HG02885 (cell line): ENCODE results near the gene SLC16A13.

ENCODE experiments used
- ATAC-seq: cut with Tn5 transposase; IDR thresholded peaks from one replicate; pipeline ENCODE4 v1.9.1; 2021; ENCODE audit warnings: mild to moderate bottlenecking; ENCODE audit not compliant: unreplicated experiment, poor library complexity

SLC16A13 gene

DNA sequence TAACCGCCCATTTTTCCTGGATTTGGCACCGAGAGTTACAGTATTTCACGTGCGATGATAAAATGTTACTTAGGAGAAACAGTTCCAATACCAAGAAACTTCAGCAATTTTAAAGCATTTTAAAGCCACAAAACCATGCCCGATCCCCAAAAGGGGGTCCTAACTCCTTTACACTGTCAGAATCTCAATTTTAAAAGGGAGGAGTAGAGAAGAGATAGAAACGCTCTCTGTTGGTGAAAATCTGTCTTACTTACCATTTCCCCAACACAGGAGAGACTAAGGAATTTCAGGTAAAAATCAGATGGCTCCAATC is 23.9 kb upstream of the SLC16A13 start:
- ATAC-seq = no peak

DNA sequence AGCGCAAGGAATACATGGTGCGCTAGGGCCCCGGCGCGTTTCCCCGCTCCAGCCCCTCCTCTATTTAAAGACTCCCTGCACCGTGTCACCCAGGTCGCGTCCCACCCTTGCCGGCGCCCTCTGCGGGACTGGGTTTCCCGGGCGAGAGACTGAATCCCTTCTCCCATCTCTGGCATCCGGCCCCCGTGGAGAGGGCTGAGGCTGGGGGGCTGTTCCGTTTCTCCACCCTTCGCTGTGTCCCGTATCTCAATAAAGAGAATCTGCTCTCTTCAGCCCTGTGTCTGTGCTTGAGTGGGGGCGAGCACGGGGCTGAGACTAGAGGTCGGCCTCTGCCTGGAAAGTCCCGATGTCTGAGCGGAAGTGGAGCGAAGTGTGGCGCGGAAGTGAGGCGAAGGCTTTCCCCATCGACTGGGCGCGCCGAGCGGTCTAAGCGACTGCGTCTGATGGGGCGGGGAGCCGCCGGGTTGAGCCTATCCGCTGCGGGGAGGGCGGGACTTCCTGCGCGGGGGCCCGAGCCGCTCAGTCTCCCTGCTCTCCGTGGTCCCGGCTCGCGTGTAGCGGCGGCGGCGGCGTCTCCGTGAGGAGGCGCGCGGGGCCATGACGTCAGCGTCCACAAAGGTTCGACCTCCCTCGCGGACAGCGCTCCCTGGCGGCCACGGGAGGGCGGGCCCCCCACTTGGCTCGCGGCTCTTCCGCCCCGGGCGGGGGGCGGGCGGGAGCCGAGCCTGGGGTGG is 21.4 kb upstream of the SLC16A13 start:
- peak; percentile 83 for ATAC-seq

DNA sequence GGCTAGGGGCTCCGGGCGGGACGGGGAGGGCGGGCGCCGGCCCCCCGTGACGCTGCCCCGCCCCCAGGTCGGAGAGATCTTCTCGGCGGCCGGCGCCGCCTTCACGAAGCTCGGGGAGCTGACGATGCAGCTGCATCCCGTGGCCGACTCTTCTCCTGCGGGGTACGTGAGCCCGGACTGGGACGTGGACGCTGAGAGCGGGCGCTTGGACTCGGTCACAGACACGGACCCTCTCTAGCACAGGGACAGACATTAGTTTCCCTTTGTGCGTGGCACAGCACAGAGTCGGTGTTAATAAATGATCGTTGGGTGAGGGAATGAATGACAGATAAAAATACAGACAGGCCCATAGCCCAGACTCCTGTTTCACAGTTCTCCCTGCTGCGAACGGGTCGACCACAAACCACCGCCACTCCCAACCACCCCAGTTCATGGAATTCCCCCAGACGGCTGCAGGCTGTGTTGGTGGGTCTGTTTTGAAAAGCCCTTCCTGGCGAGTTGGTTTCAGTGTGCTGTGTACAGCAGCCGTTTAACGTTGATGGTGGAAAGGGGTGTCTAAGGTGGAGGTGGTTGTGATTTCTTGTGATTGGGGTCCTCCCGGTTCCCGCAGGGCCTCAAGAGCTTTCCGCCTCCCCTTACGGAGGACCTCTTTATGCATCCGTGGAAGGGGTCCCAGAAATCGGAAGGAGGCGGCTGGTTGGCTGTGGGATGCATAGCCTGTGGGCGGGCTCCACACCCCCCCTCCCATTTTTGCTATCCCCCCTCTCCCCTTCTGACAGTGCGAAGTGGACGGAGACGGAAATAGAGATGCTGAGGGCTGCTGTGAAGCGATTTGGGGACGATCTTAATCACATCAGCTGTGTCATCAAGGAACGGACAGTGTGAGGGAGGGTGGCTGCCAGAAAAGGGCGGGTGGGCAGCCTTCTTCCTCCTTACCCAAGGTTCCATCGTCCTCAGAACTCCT is 20.5 kb upstream of the SLC16A13 start:
- peak; percentile 13 for ATAC-seq

DNA sequence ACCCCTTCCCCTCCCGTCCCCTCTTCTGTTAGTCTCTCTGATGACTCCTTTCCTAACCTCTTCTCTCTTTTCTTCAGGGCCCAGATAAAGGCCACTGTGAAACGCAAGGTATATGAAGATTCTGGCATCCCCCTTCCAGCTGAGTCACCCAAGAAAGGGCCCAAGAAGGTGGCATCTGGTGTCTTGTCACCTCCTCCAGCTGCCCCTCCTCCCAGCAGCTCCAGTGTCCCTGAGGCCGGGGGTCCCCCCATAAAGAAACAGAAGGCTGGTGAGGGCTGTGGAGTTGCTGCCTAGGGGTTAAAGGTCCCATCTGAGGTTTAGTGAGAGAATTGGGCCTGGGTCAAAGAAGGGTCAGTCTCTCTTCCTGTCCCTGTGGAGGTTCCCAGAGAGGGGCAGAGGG is 19.4 kb upstream of the SLC16A13 start:
- ATAC-seq = no peak

- no peak for ATAC-seq
Observed at GRCh38 chr17:7016886-7017826, 18.7 kb upstream of the SLC16A13 start.

GRCh38 chr17:7017827-7018200 is 18.0 kb upstream of the SLC16A13 start:
- no peak for ATAC-seq

GRCh38 chr17:7018331-7018964 is 17.4 kb upstream of the SLC16A13 start:
- ATAC-seq = no peak

DNA sequence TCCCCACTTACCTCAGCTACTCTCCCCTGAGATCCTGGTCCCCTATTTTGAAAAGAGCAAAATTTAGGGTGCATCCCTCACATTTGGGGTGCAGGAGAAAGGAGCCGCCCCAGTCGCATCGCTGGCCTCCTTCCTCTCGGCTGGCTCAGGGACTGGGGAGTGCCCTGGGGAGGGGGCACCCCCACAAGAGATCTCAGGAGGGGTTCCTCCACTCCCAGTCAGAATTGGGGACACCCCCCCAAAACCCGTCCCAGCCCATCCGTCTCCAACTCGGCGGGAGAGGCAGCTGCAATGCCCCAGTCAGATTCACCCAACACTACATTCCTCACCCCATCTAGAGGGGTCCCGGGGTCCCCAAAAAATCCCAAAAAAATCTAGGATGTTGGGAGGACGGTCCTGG is 16.4 kb upstream of the SLC16A13 start:
- ATAC-seq = no peak

- no peak for ATAC-seq
Observed at GRCh38 chr17:7019839-7020519, 15.8 kb upstream of the SLC16A13 start.

GRCh38 chr17:7020894-7021664 is 14.7 kb upstream of the SLC16A13 start:
- no peak for ATAC-seq

DNA sequence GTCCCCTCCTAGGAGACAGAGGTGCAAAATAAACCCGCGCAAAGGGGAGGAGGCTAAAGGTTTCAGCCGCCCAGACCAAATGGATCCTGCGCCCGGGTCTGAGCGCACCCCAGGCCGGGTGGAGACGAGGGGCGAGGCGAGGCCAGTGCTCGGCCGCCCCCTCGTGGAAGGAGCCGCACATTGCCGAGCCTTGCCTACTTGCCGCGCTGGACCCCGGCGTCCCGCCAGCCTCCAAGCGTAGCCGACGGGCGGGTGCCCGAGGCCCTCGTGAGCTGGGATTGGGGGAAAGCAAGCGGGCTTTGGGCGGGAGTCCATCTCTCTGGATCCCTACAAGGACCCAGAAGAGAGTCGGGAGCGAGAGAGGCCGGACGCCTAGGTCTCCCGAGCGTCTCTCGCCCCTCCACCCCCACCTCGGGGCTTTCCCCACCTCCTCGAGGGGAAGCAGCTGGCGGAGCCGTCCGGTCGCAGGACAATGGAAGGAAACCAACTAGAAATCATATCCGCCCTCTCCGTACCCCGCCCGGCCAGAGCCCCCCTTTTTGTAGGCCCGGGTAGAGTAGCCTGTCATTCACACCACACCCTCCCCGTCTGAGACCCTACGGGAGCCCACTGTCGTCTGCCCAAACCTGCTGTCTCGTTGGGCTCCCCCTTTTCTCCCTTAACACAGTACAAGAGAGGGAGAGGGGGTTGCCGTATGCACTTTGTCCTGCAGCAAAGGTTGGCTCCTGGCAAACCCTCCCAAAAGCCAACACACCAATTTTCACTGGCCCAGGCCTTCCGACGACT is 13.6 kb upstream of the SLC16A13 start:
- ATAC-seq = peak; percentile 84

GRCh38 chr17:7022781-7023571 is 12.8 kb upstream of the SLC16A13 start, which contains the start of gene BCL6B:
BCL6B (plus strand) TSS chr17:7023050; CDS start chr17:7023672, 622 bp downstream.
- no peak for ATAC-seq

- ATAC-seq = no peak
Observed at GRCh38 chr17:7023576-7024401, 12.0 kb upstream of the SLC16A13 start.

DNA sequence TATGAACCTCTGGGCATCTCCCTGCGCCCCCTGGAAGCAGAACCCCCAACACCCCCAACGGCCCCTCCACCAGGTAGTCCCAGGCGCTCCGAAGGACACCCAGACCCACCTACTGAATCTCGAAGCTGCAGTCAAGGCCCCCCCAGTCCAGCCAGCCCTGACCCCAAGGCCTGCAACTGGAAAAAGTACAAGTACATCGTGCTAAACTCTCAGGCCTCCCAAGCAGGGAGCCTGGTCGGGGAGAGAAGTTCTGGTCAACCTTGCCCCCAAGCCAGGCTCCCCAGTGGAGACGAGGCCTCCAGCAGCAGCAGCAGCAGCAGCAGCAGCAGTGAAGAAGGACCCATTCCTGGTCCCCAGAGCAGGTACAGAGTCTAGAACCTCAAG is 11.4 kb upstream of the SLC16A13 start:
- ATAC-seq = no peak

DNA sequence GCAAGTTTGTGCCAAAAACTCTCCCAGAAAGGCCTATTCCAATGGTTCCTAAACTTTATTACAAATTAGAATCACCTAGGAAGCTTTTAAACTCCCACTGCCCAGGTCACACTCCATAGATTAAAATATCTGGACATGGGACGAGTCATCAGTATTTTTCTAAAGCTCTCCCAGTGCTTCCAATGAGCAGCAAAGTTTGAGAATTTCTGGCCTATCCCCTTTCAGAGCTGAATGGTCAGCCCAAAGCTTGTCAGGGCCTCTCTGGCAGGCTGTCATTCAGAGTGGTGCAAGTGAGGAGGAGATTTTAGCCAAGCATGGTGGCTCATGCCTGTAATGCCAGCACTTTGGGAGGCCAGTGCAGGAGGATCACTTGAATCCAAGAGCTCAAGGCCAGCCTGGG is 10.6 kb upstream of the SLC16A13 start:
- no peak for ATAC-seq

GRCh38 chr17:7026471-7027115 is 9.2 kb upstream of the SLC16A13 start:
- no peak for ATAC-seq
